Ovary (tissue), 3 donors: ENCODE data around the gene CACUL1.

Source experiments
- CTCF ChIP-seq, 3 donors: fragments of 450-650 bp in 2 of 3; fragments of 200-600 bp in 1 of 3; IDR thresholded peaks; one replicate each; pipeline versions ENCODE4 v1.5.1 to v1.8.0; 2016 to 2022; ENCODE audit warnings: antibody characterized with exemption in 3 of 3, mild to moderate bottlenecking in 1 of 3
- EP300 ChIP-seq: sonication (generic); formaldehyde crosslinking; IDR thresholded peaks from one replicate; pipeline ENCODE4 v1.6.1; 2017; ENCODE audit warnings: antibody characterized with exemption
- POLR2A ChIP-seq: fragments of 450-650 bp; IDR thresholded peaks from one replicate; pipeline ENCODE4 v1.6.1; 2017; ENCODE audit warnings: antibody characterized with exemption, mild to moderate bottlenecking, moderate library complexity
- donor health status: DM: no; HTN: no; CAD: no.

GRCh38 chr10:118687472-118687871, 67.3 kb downstream of the CACUL1 start:
- no peak for TF ChIP-seq CTCF (IDR thresholded peaks at IDR 0.05)
- TF ChIP-seq POLR2A = no peak
- TF ChIP-seq EP300 = no peak
